ENCODE data around the gene ILK.

The ILK gene

DNA sequence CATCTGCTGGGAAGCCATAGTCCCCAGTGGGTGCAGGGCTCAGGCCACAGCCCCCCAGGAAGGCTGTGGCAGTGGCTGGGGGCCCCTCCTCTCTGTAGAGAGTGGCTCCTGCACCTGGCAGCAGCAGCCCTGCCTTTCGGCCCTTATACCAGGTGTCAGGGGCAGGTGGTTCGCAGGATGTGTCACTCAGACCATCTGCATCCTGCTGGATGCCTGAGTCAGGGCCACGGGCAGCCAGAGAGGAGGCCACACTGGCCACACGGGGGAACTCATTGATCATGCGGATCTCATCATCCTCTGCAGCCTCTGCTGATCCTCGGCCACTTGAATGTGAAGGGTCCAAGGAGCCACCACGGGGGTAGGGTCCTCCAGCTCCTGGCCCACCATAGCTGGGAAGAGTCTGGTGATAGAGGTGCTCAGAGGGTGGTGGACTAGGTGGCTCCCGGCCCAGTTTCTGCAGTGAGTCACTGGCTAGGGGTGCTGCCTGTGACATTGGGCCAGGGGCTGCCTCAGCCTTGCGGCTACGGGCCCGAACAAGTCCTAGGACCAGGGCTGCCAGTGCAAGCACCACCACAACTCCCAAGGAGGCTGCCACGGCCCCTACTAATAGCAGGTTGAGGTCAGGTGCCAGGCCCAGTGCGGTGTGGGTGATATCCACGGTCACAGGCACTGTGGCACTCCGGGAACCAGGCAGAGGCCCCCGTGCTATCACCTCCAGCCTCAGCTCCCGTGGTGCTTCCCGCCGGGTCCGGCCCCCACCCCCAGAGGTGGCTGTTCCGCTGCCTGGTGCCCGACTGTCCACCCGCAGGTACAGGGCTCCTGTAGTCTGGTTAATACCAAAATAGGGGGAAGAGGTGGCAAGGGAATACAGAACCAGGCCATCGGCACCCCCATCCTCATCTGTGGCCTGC lies 18.9 kb downstream of the ILK start:
- DNase-seq, result no peak

DNA sequence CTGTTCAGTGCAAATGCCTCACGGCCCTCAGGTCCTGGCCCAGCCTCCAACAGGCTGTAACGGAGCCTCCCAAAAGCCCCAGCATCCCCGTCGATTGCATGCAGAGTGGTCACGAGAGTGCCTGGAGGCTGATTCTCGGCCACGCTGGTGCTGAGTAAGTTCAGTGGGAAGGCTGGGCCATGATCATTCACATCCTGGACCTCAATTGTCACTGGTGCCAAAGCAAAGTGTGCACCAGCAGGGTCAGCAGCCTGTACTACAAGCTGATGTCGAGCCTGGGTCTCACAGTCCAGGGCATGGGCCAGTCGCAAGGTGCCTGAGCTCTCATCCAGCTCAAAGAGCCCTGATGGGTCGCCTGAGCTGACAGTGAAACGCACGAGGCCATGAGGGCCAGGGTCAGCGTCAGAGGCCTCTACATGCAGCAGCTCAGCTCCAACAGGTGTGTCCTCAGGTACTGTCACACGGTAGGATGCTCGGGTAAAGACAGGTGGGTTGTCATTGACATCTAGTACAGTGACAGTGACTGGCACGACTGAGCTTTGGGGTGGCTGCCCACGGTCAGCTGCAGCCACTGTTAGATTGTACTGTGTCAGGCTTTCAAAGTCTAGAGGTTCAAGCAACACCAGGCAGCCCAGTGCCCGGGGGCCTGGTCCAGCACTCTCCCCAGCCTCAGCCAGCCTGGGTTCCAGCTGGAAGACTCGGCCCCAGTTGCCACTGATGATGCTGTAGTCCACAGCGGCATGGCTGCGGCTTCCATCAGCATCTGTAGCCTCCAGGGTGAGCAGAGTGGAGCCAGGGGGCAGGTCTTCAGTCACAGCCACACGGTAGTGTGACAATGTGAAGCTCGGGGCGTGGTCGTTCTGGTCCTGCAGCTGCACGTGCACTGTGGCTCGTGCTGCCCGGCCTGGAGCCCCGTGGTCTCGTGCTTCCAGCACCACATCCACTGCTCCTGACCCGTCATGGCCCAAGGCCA lies 20.1 kb downstream of the ILK start:
- no peak for DNase-seq

DNA sequence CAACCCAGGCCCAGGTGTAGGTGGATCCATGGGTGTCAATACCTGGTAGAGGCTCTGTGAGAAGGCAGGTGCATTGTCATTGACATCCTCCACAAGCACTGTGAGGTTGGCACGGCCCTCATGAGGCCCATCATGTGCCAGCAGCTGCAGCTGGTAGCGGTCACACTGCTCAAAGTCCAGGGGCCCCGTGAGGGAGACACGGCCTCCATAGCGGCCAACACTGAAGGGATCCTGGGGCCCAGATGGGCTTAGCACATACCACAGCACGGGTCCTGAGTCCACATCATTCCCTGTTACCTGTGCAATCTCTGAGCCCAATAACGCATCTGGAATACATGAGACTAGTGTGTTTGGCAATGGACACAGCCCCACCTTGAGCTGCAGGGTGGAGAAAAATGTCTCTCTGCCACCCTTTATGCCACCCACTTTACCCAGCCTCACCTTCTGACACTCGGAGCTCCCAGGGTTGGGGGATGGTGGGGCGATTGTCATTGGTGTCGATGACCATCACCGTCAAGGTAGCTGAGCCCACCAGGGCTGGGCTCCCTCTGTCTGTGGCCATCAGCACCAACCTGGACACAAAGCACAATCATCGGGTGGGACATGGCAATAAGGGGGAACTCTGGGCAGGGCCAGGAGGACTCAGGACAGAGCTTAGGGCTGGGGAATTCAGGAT lies 21.7 kb downstream of the ILK start:
- no peak for DNase-seq

DNA sequence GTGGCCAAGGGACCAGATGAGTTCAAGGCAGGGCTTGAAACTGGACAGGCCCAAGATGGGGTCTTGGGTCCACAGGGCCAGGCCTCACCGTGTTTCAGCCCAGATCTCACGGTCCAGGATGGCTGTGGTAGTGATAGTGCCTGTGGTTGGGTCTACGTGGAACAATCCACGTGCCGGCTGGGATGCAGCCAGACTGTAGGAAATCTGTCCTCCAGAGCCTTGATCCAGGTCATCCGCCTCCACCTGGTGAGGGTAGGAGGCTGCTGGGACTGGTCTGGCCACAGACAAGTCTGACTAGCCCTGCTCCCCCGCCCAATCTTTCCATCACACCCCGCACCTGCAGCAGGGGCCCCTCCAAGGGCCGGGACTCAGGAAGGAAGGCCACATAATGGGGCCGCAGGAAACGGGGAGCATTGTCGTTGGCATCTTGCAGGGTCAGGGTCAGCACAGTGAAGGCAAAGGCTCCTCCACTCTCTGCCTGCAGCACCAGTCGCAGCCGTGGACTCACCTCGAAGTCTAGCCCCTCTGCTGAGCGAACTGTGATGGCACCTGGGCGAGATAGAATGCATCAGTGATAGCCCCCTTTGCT lies 22.4 kb downstream of the ILK start:
- DNase-seq, result no peak

DNA sequence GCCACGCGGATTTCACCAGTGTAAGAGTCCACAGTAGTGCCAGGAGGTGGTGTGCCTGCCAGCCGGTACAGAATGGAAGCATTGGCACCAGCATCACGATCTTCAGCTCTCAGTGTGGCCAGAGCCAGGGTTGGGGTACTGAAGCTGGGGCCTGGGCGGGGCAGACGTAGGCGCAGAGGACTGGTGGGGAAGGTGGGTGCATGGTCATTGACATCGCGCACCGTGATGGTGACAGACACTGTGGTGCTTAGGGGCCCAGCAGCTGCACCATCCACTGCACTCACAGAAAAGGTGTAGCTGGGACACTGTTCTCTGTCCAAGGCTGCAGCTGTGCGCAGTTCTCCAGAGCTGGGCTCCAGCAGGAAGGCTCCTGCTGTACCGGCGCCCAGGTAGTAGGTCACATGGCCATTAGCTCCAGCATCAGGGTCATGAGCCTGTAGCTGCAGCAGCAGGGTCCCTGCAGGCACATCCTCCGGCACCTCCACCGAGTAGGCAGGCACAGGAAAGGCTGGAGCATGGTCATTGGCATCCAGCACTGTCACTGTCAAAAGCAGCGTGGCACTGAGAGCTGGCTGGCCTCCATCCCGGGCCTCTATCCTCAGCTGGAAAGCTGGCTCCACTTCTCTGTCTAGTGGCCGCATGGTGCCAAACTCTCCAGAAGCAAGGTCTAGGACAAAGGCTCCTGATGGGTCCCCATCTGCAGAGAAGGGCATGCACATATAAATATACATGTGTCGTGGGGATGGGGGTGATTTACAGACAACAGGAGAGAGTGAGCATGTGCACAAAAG lies 23.6 kb downstream of the ILK start:
- no peak for DNase-seq

DNA sequence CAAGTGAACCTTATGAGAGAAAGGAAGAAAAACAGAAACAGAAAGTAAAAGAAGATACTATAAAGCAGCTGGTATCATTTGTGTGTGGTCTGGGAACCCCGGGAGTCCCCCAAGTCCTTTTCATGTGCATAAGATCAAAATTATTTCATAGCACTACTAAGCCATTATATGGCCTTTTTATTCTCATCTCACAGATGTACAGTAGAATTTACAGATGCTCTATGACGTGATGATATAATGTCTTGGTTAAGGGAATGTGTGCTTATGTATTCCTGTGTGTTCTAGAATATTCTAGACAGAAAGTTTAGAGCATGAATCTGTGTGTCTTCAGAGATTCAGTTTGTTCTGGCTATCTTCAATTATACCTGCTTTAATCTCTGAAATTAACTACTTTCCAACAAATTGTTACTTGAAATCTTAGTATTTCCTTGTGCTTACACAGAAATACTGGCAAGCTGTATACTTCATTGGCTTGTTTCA lies 24.2 kb downstream of the ILK start:
- DNase-seq, result no peak

DNA sequence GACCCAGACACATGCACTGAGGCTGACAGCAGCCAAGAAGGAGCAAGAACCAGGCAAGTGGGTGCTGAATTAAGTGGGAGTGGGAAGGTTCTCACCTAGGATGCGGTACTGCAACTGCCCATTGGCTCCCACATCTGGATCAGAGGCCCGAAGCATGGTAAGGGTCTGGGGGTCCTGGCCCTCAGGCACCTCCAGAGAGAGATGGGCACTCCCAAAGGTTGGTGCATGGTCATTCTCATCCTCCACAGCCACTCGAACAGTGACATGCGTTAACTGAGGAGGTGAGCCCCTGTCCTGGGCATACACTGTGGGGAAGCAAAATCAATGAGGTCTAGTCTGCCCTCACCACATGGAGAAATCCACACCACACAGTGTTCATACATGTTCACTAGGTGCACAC lies 25.0 kb downstream of the ILK start:
- no peak for DNase-seq

DNA sequence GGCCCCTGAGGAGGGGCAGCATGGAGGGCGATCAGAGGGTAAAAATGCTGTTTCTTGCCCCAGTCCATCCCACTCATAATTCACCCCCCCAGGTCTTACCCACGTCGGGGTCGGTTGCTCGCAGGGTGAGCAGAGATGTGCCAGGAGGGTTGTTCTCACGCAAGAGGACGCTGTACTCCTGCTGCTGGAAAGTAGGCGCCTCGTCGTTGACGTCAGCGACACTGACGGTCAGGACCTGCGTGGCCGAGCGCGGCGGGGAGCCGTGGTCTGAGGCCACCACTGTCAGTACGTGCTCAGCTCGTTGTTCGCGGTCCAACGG lies 26.0 kb downstream of the ILK start:
- no peak for DNase-seq

DNA sequence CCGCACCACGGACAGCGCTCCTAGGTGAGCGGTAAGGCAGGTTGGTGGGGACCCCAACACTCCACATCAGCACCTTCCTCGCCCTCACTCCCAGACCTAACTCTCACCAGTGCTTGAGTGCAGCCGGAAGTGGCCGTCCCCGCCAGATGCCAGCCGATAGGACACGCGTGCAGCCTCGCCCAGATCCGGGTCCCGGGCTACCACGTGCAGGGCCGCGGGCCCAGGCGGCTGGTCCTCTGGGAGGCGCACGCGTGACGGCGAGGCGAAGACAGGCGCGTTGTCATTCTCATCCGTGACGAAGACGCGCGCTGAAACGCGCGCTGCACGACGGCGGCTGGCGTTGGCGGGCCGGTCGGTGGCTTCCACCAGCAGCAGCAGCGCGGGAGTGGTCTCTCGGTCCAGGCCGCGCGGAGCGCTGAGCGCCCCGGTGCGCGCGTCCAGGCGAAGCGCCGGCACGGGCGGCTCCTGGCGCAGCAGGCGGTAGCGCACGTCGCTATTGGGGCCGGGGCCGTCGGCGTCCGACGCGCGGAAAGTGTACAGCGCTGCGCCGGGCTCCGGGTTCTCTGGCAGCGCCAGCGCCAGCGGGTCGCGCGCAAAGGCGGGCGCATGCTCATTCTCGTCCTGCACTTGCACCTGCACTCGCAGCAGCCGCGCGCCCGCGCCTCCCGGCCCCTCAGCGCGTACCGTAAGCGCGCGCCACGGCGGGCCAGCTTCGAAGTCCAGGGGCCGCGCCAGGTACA lies 26.5 kb downstream of the ILK start:
- DNase-seq, result no peak

DNA sequence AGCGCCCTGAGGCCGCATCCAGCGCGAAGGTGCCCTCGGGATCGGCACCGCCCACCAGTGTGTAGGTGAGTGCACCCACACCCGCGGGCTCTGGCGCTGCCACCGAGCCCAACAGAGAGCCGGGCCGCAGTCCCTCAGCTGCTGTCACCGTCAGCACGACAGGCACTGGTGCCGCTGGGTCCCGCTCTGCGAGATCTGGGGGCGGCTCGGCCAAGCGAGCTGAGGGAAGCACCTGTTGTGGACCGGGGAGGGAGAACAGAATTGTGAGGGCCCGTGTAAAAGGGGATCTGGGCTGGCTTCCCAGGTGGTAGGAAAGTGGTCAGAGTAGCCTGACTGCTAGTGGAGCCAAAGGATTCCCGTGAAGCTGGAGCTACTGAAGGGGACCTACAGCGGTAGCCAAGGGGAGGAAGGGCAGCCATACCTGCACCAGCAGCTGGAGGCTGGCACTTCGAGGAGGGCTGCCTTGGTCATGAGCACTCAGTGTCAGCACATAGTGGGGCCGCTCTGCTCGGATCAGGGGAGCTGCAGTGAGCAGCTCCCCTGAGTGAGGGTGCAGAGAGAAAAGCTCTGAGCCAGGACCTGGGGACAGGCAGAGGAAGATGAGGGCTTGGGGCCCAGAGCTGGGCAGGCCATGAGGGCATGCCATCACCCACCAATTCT lies 27.2 kb downstream of the ILK start:
- DNase-seq, result no peak

DNA sequence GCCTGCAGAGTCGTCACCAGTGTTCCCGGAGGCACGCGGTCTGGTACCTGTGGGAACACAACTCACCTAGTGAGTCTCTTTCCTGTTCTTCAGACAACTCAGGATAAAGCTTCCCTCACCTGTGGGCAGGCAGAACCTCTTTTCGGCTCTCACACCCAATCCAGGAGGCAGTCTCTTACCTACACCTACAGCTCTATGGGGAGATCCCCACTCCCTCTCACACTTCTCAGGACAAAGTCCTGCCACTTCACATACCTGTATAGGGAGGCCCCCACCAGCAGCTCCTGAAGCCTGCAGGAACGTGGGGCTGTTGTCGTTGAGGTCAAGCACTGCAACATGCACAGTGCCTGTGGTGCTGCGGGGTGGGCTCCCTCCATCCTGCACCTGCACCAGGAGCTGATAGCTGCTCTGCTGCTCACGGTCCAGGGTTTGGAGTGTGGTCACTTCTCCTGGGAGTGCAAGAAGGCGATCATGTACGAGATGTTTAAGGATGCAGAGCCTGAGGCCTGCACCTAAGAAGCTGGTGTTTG lies 27.9 kb downstream of the ILK start:
- no peak for DNase-seq

DNA sequence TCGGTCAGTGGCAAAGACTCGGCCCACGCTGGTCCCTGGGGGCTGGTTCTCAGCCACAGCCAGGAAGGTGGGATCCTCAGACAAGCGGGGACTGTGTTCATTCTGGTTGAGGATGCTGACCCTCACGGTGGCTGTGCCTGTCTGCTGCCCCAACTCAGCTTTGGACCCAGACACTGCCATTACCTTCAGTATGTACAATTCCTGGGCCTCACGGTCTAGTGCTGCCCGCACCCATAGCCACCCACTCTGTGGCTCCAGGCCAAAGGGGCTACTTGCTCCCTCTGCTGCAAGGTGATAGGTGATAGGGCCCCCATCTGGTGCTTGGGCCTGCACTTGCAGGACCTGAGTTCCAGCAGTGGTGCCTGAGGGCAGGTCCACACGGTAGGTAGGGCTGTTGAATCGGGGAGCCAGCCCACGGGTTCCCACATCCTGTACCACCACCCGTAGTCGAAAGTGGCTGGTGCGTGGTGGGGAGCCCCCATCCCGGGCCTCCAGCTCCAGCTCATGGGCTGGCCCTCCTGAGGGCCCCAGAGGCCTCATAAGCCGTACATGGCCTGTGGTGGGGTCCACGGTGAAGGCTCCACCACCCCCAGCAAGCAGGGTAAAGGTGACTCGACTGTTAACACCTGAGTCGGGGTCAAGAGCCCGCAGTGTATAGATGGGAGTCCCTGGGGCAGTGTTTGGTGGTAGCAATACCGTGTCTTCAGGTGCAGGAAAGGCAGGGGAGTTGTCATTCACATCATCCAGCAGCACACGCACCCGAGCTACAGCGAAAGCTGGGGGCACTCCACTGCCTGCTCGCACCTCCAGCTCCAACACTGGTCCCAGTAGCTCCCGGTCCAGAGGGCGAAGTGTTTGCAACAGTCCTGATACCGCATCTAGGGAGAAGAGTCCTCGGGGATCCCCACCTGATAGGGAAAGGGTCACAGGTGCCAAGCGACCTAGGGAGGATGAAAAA lies 28.8 kb downstream of the ILK start:
- DNase-seq, result no peak

DNA sequence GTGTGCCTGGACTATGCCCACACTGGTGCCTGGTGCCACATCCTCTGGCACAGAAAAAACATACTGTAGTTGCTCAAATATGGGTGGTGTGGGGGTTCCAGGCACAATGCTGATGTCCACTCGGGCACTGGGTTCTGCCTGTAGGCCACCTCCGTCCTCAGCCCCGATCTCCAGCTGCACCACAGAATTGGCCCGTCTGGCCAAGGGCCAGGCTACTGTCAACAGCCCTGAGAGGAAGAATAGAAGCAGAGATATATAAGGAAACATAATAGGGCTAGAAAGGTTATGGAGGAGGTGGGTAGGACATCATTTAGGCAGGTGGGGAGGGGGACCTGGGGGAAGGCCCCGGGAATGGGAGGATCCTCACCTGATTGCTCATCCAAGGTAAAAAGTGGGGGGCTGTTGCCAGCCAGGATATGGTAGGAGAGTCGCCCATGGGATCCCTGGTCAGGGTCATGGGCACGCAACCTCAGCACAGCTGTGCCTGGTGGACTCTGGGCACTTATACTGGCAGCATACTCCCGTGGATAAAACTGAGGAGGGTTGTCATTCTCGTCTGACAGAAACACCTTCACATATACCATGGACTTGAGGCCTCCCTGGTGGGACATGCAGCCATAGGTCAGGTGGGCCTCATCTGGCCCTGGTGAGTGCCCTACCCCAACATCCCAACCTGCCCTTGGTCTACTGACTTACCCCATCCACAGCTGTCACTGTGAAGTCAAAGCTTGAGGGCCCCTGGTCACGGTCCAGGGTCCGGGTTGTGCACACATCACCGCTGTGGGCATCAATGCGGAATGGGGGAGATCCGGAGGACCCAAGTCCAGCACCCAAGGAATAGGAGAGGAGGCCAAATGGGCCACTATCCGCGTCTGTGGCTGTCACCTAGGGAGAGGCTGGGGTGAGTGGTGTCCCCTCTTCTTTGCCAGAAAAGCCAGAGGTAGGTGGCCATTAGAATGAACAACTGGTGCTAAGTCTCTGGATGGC lies 30.1 kb downstream of the ILK start:
- DNase-seq, result no peak

DNA sequence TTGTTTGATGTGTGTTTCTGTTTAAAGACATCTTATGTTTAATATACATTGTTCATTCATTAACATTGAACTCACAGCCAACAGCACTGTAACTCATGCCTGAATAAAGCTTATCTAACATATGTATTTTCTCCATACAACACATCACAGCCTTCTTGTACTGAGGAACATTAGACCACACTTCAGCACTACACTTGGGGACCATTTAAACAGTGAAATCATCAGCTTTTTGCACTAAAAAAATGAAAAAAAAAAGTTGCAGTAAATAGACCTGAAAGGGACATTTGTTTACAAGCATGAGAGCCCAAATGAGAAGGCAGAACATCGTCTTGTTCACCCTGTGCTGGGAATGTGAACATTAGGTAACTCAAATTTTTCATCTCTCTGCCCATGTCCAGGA lies 31.0 kb downstream of the ILK start:
- DNase-seq, result no peak

DNA sequence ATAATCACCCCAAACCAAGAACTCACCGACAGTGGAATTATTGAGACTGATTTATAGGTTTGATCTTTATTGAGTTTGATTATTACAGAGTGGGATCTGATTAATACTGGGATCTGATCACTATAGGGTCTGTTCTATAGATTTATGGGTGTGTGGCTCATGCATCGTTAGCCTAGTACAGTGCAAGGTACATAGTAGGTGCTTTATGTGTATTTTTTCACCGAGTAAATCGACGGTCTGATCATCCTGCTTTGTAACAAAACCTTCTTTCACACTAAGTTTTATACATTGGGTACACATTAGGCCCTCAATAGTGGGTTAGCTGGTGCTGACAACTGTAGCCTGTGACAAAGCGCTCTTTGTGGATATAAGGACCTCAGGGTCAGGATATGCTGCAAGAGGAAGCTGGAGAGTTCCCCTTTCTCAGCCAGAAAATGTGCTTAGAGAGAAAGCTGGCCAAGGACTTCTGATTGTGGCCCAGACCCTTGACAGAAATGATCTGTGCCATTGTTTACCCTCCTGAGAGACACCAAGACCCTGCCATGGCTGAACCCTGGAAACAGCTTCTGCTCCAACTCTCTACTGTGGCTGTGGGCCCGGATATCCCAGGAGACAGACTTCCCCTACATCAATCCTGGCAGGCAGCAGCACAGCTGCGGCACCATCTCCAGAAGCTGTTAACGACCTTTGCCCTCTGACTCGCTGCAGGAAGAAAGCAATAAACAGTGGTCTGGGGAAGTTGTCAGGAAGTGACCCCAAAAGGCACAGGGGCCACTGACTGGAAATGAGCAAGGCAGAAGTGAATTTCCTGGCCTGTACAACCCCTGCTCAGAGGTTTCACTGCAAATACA lies 31.7 kb downstream of the ILK start:
- peak; percentile 78 for DNase-seq

DNA sequence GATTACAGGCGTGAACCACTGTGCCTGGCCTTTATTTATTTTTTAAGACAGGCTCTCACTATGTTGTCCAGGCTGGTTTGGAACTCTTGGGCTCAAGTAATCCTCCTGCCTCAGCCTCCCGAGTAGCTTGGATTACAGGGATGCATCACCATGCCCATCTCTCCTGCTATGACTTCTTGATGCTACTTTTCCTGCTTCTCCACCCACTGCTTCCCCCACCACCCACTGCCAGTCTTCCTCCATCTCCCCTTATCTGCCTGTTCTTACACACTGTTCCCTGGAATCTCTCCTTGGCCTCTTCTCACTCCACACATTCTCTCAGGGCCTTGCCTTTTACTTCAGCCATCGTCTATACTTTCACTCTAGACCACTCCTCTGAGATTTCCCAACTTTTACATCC lies 32.9 kb downstream of the ILK start:
- no peak for DNase-seq

DNA sequence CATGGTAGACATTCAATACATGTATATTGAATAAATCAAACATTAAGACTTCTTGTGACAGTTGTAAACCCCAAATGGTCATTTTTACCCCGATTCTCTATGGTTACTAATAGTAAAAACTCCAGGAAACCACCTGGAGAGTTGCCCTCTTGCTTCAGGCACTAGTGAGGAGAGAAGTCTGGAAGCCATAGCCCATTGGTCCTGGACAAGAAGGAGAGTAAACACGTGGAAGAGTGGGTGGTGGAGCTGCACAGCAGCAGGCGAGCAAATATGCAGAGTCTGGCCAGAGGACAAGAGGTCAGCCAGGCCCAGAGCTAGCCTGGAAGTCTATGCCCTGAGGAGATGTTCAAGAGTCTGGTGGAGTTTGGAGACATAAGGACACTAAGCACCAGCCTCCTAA lies 34.3 kb downstream of the ILK start:
- no peak for DNase-seq

All from hematopoietic multipotent progenitor cell treated with erythropoietin and hydrocortisone succinate and interleukin-3 and kit ligand, for 4 days (in vitro differentiated cells).